ENCODE results near the gene PLEKHA5. TPM values are rescaled to one million over a fixed set of nuclear protein-coding genes. Genes with fewer than 3 reads are reported as not detected.

PLEKHA5 gene
- total RNA-seq, 1 experiment from 2014 or later, result 6.3 TPM

DNA sequence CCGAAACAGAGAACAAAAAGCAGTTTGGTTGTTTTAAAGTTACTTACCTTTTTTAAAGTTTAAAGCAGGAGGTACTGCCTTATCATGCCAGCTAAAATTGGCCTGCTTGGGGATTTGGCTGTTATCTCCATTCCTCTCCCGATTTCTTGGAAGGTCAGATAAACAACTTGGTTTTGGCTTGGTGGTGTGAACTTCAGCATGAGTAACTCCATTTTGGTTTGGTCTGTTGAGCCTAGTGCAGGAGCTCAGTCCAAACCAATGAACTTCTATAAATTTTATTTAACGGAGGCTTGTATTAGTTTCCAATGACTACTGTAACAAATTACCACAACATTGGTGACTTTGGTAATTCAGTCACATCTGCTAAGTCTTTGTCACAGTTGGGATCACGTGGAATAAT is 82.3 kb downstream of the PLEKHA5 start:
- no peak for DNase-seq (ENCODE audit: low read depth, low spot score)
- Histone ChIP-seq H3K9me3 (ENCODE audit: control insufficient read depth, insufficient read depth, low read depth, low read length) (no peaks in the 10 kb centered on the region), H3K27ac (ENCODE audit: low read length) (no peak overlapping the region), H3K4me3 (ENCODE audit: low read depth in 2 of 2, low read length in 2 of 2) (no peak overlapping the region), H3K4me1 (ENCODE audit: control insufficient read depth, insufficient read depth, low read length) (no peaks in the 10 kb centered on the region), H3K36me3 (ENCODE audit: control insufficient read depth, insufficient read depth, low read length) (no peaks in the 10 kb centered on the region), H3K27me3 (ENCODE audit: control insufficient read depth, insufficient read depth, low read length) (no peaks in the 10 kb centered on the region)
- ATAC-seq, result no peak
- BruUV-seq (replicated peaks), result no TSS peak
- in situ Hi-C loops (cut with HindIII; ENCODE audit: low pct_unique_long_range_greater_than_20kb, low sequenced_read_pairs), result no loop called here
- intact Hi-C loops (cut with micrococcal nuclease; ENCODE audit: unreplicated experiment), result no loop called here
- TF ChIP-seq POLR2AphosphoS5 (IDR thresholded peaks at IDR 0.05; ENCODE audit: low read depth, low read length) (no peak), SIN3A (IDR thresholded peaks at IDR 0.05; ENCODE audit: borderline replicate concordance, insufficient read depth, low read depth, low read length) (no peak), TCF7L2 (IDR thresholded peaks at IDR 0.05; ENCODE audit: low read depth, low read length) (no peak)
- TF ChIP-seq, protein P1, sequence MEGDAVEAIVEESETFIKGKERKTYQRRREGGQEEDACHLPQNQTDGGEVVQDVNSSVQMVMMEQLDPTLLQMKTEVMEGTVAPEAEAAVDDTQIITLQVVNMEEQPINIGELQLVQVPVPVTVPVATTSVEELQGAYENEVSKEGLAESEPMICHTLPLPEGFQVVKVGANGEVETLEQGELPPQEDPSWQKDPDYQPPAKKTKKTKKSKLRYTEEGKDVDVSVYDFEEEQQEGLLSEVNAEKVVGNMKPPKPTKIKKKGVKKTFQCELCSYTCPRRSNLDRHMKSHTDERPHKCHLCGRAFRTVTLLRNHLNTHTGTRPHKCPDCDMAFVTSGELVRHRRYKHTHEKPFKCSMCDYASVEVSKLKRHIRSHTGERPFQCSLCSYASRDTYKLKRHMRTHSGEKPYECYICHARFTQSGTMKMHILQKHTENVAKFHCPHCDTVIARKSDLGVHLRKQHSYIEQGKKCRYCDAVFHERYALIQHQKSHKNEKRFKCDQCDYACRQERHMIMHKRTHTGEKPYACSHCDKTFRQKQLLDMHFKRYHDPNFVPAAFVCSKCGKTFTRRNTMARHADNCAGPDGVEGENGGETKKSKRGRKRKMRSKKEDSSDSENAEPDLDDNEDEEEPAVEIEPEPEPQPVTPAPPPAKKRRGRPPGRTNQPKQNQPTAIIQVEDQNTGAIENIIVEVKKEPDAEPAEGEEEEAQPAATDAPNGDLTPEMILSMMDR (IDR thresholded peaks at IDR 0.05), result no peak
- TF ChIP-seq, protein P2, sequence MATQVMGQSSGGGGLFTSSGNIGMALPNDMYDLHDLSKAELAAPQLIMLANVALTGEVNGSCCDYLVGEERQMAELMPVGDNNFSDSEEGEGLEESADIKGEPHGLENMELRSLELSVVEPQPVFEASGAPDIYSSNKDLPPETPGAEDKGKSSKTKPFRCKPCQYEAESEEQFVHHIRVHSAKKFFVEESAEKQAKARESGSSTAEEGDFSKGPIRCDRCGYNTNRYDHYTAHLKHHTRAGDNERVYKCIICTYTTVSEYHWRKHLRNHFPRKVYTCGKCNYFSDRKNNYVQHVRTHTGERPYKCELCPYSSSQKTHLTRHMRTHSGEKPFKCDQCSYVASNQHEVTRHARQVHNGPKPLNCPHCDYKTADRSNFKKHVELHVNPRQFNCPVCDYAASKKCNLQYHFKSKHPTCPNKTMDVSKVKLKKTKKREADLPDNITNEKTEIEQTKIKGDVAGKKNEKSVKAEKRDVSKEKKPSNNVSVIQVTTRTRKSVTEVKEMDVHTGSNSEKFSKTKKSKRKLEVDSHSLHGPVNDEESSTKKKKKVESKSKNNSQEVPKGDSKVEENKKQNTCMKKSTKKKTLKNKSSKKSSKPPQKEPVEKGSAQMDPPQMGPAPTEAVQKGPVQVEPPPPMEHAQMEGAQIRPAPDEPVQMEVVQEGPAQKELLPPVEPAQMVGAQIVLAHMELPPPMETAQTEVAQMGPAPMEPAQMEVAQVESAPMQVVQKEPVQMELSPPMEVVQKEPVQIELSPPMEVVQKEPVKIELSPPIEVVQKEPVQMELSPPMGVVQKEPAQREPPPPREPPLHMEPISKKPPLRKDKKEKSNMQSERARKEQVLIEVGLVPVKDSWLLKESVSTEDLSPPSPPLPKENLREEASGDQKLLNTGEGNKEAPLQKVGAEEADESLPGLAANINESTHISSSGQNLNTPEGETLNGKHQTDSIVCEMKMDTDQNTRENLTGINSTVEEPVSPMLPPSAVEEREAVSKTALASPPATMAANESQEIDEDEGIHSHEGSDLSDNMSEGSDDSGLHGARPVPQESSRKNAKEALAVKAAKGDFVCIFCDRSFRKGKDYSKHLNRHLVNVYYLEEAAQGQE (IDR thresholded peaks at IDR 0.05; ENCODE audit: insufficient read depth in 1 of 2, low read depth in 2 of 2, low read length in 1 of 2), result no peak
- ChIA-PET CTCF (no interaction called here), POLR2A (no interaction called here)

DNA sequence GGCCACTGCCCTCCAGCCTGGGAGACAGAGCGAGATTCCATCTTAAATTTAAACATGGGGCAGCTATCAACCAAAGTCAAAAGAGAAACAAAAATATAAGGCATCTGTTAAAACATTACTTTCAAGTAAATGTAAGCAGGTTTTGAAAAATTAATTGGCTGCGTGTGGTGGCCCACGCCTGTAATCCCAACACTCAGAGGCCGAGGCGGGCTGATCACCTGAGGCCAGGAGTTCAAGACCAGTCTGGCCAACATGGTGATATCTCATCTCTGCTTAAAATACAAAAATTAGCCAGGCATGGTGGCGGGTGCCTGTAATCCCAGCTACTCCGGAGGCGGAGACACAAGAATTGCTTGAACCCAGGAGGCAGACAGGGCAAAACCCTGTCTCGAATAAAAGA is 82.7 kb downstream of the PLEKHA5 start:
- no peak for DNase-seq (ENCODE audit: low read depth, low spot score)
- intact Hi-C loops (cut with micrococcal nuclease; ENCODE audit: unreplicated experiment) (no loop called here), in situ Hi-C loops (cut with HindIII; ENCODE audit: low pct_unique_long_range_greater_than_20kb, low sequenced_read_pairs) (no loop called here)
- ATAC-seq, result no peak
- Histone ChIP-seq H3K9me3 (ENCODE audit: control insufficient read depth, insufficient read depth, low read depth, low read length) (no peaks in the 10 kb centered on the region), H3K27ac (ENCODE audit: low read length) (no peak overlapping the region), H3K36me3 (ENCODE audit: control insufficient read depth, insufficient read depth, low read length) (no peaks in the 10 kb centered on the region), H3K4me1 (ENCODE audit: control insufficient read depth, insufficient read depth, low read length) (no peaks in the 10 kb centered on the region), H3K27me3 (ENCODE audit: control insufficient read depth, insufficient read depth, low read length) (no peaks in the 10 kb centered on the region), H3K4me3 (ENCODE audit: low read depth in 2 of 2, low read length in 2 of 2) (no peak overlapping the region)
- CTCF ChIA-PET, result no interaction called here
- TF ChIP-seq, protein P1 (IDR thresholded peaks at IDR 0.05), result no peak
- no peak for TF ChIP-seq SIN3A (IDR thresholded peaks at IDR 0.05; ENCODE audit: borderline replicate concordance, insufficient read depth, low read depth, low read length)
- TF ChIP-seq TCF7L2 (IDR thresholded peaks at IDR 0.05; ENCODE audit: low read depth, low read length), result no peak
- no peak for TF ChIP-seq POLR2AphosphoS5 (IDR thresholded peaks at IDR 0.05; ENCODE audit: low read depth, low read length)
- TF ChIP-seq, protein P2 (IDR thresholded peaks at IDR 0.05; ENCODE audit: insufficient read depth in 1 of 2, low read depth in 2 of 2, low read length in 1 of 2), result no peak
- BruUV-seq (replicated peaks), result no TSS peak
- POLR2A ChIA-PET, result no interaction called here
